GM12891 (cell line): ENCODE data around the gene CD200.
"Not testable (repeated sequence)": the region's sequence is repeated elsewhere in the genome, so short reads cannot be mapped to it uniquely, and the experiment has no call there.

Experiments used
- DNase-seq: peaks from one replicate; pipeline ENCODE4 v3.0.0; 2011; ENCODE audit warnings: low spot score; ENCODE audit not compliant: insufficient read length
- FAIRE-seq: peaks from 2 replicates; lab custom pipeline; 2011; peaks lifted over from hg19 to GRCh38; lab: Jason Lieb, UNC
- PAX5 ChIP-seq: IDR thresholded peaks from 2 replicates; pipeline ENCODE4 v1.6.1; 2011; ENCODE audit warnings: low read length, moderate library complexity, mild to moderate bottlenecking; ENCODE audit not compliant: insufficient read depth, severe bottlenecking
- POLR2A ChIP-seq: IDR thresholded peaks from 2 replicates; pipeline ENCODE4 v1.6.1; 2011; ENCODE audit warnings: low read depth, low read length, control low read depth
- POLR2AphosphoS5 ChIP-seq: IDR thresholded peaks from 2 replicates; pipeline ENCODE4 v1.6.1; 2011; ENCODE audit warnings: low read depth, low read length, control low read depth
- POU2F2 ChIP-seq: IDR thresholded peaks from 2 replicates; pipeline ENCODE4 v1.6.1; 2011; ENCODE audit warnings: low read depth, mild to moderate bottlenecking, control low read depth, low read length, moderate library complexity
- SPI1 ChIP-seq: IDR thresholded peaks from 2 replicates; pipeline ENCODE4 v1.6.1; 2011; ENCODE audit warnings: low read depth, low read length, control low read depth
- TAF1 ChIP-seq: IDR thresholded peaks from 2 replicates; pipeline ENCODE4 v1.6.1; 2011; ENCODE audit warnings: low read depth, low read length, control low read depth

Gene CD200

DNA sequence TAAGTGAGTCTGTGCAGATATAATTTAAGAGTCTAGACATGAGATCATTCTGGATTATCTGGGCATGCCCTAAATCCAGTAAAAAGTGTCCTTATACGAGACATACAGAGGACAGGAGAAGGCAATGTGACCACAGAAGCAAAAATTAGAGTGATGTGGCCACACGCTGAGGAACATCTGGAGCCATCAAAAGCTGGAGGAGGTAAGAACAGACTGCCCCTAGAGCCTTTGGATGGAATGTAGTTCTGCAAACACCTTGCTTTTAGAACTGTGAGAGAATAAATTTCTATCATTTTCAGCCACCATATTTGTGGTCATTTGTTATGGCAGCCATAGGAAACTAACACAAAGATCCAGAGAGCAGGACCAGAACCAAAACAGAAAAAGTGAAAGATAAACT, 41.0 kb downstream of the CD200 start:
- DNase-seq, result no peak
- FAIRE-seq, result no peak

DNA sequence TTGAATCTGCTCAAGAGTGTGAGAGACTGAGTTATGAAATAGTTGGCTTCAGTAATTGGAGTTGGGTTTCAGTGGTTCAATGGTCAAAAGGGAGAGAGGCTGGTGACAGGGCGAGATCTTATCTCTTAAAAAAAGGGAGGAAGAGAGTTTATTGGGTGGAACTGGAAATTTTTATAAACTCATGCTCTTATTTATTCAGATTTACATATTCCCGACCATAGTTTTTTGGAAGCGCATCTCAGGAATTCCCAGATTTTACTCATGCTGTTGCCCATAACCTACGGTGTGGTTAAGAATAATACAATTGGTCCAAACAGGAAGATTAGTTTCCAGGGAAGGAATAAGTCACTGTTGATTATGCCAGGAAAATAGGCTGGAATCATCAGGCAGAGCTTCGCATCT, 41.4 kb downstream of the CD200 start:
- TF ChIP-seq POU2F2, result no peak
- TF ChIP-seq POLR2A, result no peak
- no peak for TF ChIP-seq SPI1
- no peak for TF ChIP-seq POLR2AphosphoS5
- TF ChIP-seq TAF1, result no peak
- TF ChIP-seq PAX5, result no peak
- DNase-seq (no peak), FAIRE-seq (no peak)

More for the DNA sequence above, 41.0 kb downstream of the CD200 start:
- no peak for TF ChIP-seq PAX5
- TF ChIP-seq POLR2AphosphoS5, result no peak
- TF ChIP-seq SPI1, result no peak
- no peak for TF ChIP-seq POLR2A
- no peak for TF ChIP-seq TAF1
- TF ChIP-seq POU2F2, result no peak

- DNase-seq, result no peak
- no peak for FAIRE-seq
- TF ChIP-seq POLR2A (no peak), PAX5 (no peak), POLR2AphosphoS5 (no peak), POU2F2 (no peak), TAF1 (no peak)
These were observed 42.2 kb downstream of the CD200 start for GRCh38 chr3:112375117-112375516.

GRCh38 chr3:112376241-112376911, 43.4 kb downstream of the CD200 start:
- TF ChIP-seq POLR2A (no peak), SPI1 (no peak), PAX5 (no peak), POU2F2 (no peak), TAF1 (no peak), POLR2AphosphoS5 (no peak)
- peak; percentile 23 for FAIRE-seq
- no peak for DNase-seq

DNA sequence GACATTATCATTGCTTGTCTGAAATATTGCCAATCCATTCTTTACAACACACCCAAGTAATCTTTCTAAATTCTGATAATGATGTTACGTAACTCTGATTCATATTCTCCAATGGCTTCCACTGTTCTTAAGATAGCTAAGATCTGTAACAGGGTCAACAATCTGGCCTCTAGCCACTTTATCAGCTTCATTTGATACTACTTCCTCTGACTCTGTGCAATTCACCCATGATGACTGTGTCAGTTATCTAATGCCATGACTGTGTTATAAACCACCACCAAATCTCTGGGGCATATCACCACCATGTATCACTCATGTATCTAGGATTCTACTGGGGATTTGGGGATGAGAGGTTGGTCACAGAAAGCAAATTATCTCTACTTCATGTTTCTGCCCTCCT, 44.0 kb downstream of the CD200 start:
- FAIRE-seq, result peak; percentile 31
- no peak for DNase-seq
- no peak for TF ChIP-seq PAX5
- no peak for TF ChIP-seq POLR2AphosphoS5
- TF ChIP-seq TAF1, result no peak
- TF ChIP-seq SPI1, result no peak
- TF ChIP-seq POLR2A, result no peak
- TF ChIP-seq POU2F2, result no peak

DNA sequence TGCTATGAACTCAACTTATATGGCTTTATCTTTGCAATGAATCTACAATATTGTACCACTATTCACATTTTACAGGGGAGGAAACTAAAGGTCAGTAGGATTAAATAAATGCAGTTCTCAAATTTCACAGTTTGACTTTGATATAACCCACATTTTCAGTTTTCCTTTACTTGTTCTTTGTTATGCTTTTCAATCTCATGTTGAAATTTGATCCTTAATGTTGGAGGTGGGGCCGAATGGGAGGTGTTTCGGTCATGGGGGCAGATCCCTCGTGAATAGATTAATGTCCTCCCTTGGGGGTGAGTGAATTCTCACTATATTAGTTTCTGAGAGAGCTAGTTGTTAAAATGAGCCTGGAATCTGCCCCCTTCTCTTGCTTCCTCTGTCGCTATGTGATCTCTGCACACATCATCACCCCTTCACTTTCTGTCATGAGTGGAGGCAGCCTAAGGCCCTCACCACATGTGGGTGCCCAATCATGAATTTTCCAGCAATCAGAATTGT, 44.7 kb downstream of the CD200 start:
- TF ChIP-seq TAF1 (no peak), POLR2A (no peak), POU2F2 (no peak), POLR2AphosphoS5 (no peak), PAX5 (no peak)
- no peak for FAIRE-seq

DNA sequence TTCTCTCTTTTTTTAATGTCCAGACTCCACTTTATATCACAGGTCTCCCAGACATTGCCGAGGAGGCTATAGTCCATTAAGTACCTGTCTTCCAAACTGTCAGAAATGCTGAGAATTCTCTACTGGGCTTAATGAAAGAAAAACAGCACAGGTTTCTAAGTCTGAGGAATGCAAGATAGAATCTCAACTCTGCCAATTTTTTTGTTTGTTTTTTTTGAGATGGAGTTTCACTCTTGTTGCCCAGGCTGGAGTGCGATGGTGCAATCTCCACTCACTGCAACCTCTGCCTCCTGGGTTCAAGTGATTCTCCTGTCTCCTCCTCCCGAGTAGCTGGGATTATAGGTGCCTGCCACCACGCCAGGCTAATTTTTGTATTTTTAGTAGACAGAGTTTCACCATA, 45.4 kb downstream of the CD200 start:
- not testable (repeated sequence) for FAIRE-seq, DNase-seq

More for the DNA sequence above, 44.7 kb downstream of the CD200 start:
- no peak for DNase-seq

- FAIRE-seq, result no peak
- no peak for DNase-seq
- TF ChIP-seq PAX5 (no peak), SPI1 (no peak), POLR2A (no peak), POU2F2 (no peak), TAF1 (no peak), POLR2AphosphoS5 (no peak)
These were observed 46.2 kb downstream of the CD200 start for GRCh38 chr3:112379020-112379690.

DNA sequence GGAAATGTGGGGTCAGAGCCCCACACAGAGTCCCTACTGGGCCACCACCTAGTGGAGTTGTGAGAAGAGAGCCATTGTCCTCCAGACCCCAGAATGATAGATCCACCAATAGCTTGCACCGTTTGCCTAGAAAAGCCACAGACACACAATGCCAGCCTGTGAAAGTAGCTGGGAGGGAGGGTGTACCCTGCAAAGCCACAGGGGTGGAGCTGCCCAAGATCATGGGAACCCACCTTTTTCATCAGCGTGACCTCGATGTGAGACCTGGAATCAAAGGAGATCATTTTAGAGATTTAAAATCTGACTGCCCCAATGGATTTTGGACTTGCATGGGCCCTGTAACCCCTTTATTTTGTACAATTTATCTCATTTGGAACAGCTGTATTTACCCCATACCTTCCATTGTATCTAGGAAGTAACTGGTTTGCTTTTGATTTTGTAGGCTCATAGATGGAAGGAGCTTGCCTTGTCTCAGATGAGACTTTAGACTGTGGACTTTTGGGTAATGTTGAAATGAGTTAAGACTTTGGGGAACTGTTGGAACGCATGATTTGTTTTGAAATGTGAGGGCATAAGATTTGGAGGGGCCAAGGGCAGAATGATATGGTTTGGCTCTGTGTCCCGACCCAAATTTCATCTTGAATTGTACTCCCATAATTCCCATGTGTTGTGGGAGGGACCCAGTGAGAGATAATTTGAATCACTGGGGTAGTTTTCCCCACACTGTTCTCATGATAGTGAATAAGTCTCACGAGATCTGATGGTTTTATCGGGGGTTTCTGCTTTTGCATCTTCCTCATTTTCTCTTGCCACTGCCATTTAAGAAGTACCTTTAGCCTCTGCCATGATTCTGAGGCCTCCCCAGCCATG, 49.0 kb downstream of the CD200 start:
- TF ChIP-seq TAF1, result no peak
- peak; percentile 98 for TF ChIP-seq POU2F2
- TF ChIP-seq POLR2A, result peak; percentile 98
- peak; percentile 98 for TF ChIP-seq POLR2AphosphoS5
- DNase-seq, result no peak
- no peak for FAIRE-seq
